Measurements from ENCODE around the gene ELOB.

Gene ELOB

GRCh38 chr16:2766430-2767139 is 10.5 kb downstream of the ELOB start:
- no peak for TF ChIP-seq CTCF (IDR thresholded peaks at IDR 0.05; ENCODE audit: insufficient read depth, missing control alignments)
- DNase-seq (ENCODE audit: insufficient read length, low spot score), result no peak
- FAIRE-seq, result no peak

DNA sequence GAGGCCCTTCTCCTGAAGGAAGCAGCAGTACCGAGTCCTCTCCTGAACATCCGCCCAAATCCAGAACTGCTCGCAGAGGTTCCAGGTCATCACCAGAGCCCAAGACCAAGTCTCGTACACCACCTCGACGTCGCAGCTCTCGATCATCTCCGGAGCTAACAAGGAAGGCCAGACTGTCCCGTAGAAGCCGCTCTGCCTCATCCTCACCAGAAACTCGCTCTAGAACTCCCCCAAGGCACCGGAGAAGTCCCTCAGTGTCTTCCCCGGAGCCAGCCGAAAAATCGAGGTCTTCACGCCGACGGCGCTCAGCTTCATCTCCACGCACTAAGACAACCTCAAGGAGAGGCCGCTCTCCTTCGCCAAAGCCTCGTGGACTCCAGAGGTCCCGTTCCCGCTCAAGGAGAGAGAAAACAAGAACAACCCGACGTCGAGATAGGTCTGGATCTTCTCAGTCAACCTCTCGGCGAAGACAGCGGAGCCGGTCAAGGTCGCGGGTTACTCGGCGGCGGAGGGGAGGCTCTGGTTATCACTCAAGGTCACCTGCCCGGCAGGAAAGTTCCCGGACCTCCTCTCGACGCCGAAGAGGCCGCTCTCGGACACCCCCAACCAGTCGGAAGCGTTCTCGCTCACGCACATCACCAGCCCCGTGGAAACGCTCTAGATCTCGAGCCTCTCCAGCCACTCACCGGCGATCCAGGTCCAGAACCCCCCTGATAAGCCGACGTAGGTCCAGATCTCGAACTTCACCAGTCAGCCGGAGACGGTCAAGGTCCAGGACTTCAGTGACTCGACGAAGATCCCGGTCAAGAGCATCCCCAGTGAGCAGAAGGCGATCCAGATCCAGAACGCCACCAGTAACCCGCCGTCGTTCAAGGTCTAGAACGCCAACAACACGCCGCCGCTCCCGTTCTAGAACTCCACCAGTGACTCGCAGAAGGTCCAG is 11.3 kb downstream of the ELOB start:
- FAIRE-seq, result no peak
- no peak for TF ChIP-seq CTCF (IDR thresholded peaks at IDR 0.05; ENCODE audit: insufficient read depth, missing control alignments)
- no peak for DNase-seq (ENCODE audit: insufficient read length, low spot score)

GRCh38 chr16:2764718-2765117 is 12.4 kb downstream of the ELOB start:
- FAIRE-seq (no peak), DNase-seq (ENCODE audit: insufficient read length, low spot score) (no peak)
- TF ChIP-seq CTCF (IDR thresholded peaks at IDR 0.05; ENCODE audit: insufficient read depth, missing control alignments), result no peak

GRCh38 chr16:2763173-2763572 is 13.9 kb downstream of the ELOB start:
- FAIRE-seq (no peak), DNase-seq (ENCODE audit: insufficient read length, low spot score) (no peak)
- no peak for TF ChIP-seq CTCF (IDR thresholded peaks at IDR 0.05; ENCODE audit: insufficient read depth, missing control alignments)

- no peak for FAIRE-seq
- no peak for TF ChIP-seq CTCF (IDR thresholded peaks at IDR 0.05; ENCODE audit: insufficient read depth, missing control alignments)
- no peak for DNase-seq (ENCODE audit: insufficient read length, low spot score)
These were observed 14.4 kb downstream of the ELOB start for GRCh38 chr16:2762711-2763110.

- no peak for FAIRE-seq
- DNase-seq (ENCODE audit: insufficient read length, low spot score), result no peak
- no peak for TF ChIP-seq CTCF (IDR thresholded peaks at IDR 0.05; ENCODE audit: insufficient read depth, missing control alignments)
These were observed 15.0 kb downstream of the ELOB start for GRCh38 chr16:2761886-2762583.
